Measurements from ENCODE around the gene MED13.

Gene MED13

DNA sequence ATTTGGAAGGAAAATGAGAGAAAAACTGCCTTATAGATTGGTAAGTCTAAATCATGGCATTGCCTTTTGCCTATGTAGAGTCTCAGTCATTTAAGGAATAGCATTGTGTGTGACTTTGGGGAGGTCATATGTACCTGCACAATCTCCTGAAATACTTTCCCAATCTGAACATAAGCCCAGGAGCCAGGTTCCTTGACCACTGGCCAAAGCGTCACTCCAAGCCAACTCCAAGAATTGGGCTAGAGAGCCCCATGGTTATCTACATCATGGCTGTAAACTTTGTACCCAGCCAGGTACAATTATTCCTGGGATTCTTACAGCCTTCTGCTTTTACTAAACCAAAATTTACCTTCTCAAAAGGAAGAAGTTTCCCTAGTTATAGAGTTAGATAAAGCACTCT lies 40.8 kb upstream of the MED13 start:
- Histone ChIP-seq H3K27me3 (replicated peaks in 2 of 5; ENCODE audit: control insufficient read depth in 4 of 5, insufficient read depth in 5 of 5, low read length in 4 of 5) (no peaks in the 10 kb centered on the region), H3K4me3 (ENCODE audit: control insufficient read depth in 1 of 7, extremely low read depth in 1 of 7, insufficient read depth in 4 of 7, low read depth in 2 of 7, low read length in 6 of 7) (no peak overlapping the region), H3K36me3 (ENCODE audit: control insufficient read depth in 4 of 4, insufficient read depth in 4 of 4, low read length in 3 of 4) (no peaks in the 10 kb centered on the region), H3K4me1 (ENCODE audit: control extremely low read depth in 1 of 4, control insufficient read depth in 4 of 4, insufficient read depth in 4 of 4, low read length in 3 of 4) (no peaks in the 10 kb centered on the region), H3K9me3 (ENCODE audit: control extremely low read depth in 1 of 5, control insufficient read depth in 4 of 5, insufficient read depth in 2 of 5, low read depth in 1 of 5, low read length in 4 of 5) (no peaks in the 10 kb centered on the region), H3K27ac (ENCODE audit: insufficient read depth in 1 of 2, low read depth in 1 of 2, low read length in 2 of 2, poor library complexity in 1 of 2, severe bottlenecking in 2 of 2) (no peak overlapping the region)
- no CpG with 5 or more reads among the region's 1 CpG for WGBS (ENCODE audit: insufficient coverage)
- no peak for DNase-seq
- POLR2A ChIA-PET: interaction anchor here (0.6 to 0.9 kb wide), 2 partner anchors 12 to 13 kb away, joined by 3 read pairs; no protein-coding TSS in a partner anchor
- CTCF ChIA-PET: interaction anchor here (0.6 kb wide), 1 partner anchor 12 kb away, joined by 3 read pairs; no protein-coding TSS in a partner anchor

- Histone ChIP-seq H3K27me3 (replicated peaks in 2 of 5; ENCODE audit: control insufficient read depth in 4 of 5, insufficient read depth in 5 of 5, low read length in 4 of 5) (no peaks in the 10 kb centered on the region), H3K36me3 (ENCODE audit: control insufficient read depth in 4 of 4, insufficient read depth in 4 of 4, low read length in 3 of 4) (no peaks in the 10 kb centered on the region), H3K4me1 (ENCODE audit: control extremely low read depth in 1 of 4, control insufficient read depth in 4 of 4, insufficient read depth in 4 of 4, low read length in 3 of 4) (no peaks in the 10 kb centered on the region), H3K9me3 (ENCODE audit: control extremely low read depth in 1 of 5, control insufficient read depth in 4 of 5, insufficient read depth in 2 of 5, low read depth in 1 of 5, low read length in 4 of 5) (no peaks in the 10 kb centered on the region), H3K4me3 (ENCODE audit: control insufficient read depth in 1 of 7, extremely low read depth in 1 of 7, insufficient read depth in 4 of 7, low read depth in 2 of 7, low read length in 6 of 7) (no peak overlapping the region), H3K27ac (ENCODE audit: insufficient read depth in 1 of 2, low read depth in 1 of 2, low read length in 2 of 2, poor library complexity in 1 of 2, severe bottlenecking in 2 of 2) (no peak overlapping the region)
- no CpG with 5 or more reads among the region's 3 CpGs for WGBS (ENCODE audit: insufficient coverage)
- ChIA-PET CTCF (interaction anchor here (0.6 kb wide), 1 partner anchor 13 kb away, joined by 3 read pairs; no protein-coding TSS in a partner anchor), POLR2A (no interaction called here)
- DNase-seq: no peak
These were observed 40.3 kb upstream of the MED13 start for GRCh38 chr17:62105357-62105756.

- Histone ChIP-seq H3K27ac (ENCODE audit: insufficient read depth in 1 of 2, low read depth in 1 of 2, low read length in 2 of 2, poor library complexity in 1 of 2, severe bottlenecking in 2 of 2) (no peak overlapping the region), H3K4me1 (ENCODE audit: control extremely low read depth in 1 of 4, control insufficient read depth in 4 of 4, insufficient read depth in 4 of 4, low read length in 3 of 4) (no peaks in the 10 kb centered on the region), H3K36me3 (ENCODE audit: control insufficient read depth in 4 of 4, insufficient read depth in 4 of 4, low read length in 3 of 4) (no peaks in the 10 kb centered on the region), H3K27me3 (replicated peaks in 2 of 5; ENCODE audit: control insufficient read depth in 4 of 5, insufficient read depth in 5 of 5, low read length in 4 of 5) (no peaks in the 10 kb centered on the region), H3K9me3 (ENCODE audit: control extremely low read depth in 1 of 5, control insufficient read depth in 4 of 5, insufficient read depth in 2 of 5, low read depth in 1 of 5, low read length in 4 of 5) (no peaks in the 10 kb centered on the region), H3K4me3 (ENCODE audit: control insufficient read depth in 1 of 7, extremely low read depth in 1 of 7, insufficient read depth in 4 of 7, low read depth in 2 of 7, low read length in 6 of 7) (no peak overlapping the region)
- 100% methylated on average over 2 of the region's 4 CpGs for WGBS (ENCODE audit: insufficient coverage)
- POLR2A ChIA-PET: no interaction called here
- no peak for DNase-seq
- CTCF ChIA-PET: interaction anchor here (0.6 to 1.4 kb wide), 2 partner anchors 10 to 20 kb away, joined by 3 read pairs; no protein-coding TSS in a partner anchor
These were observed 36.4 kb upstream of the MED13 start for GRCh38 chr17:62101515-62101914.

- Histone ChIP-seq H3K36me3 (ENCODE audit: control insufficient read depth in 4 of 4, insufficient read depth in 4 of 4, low read length in 3 of 4) (no peaks in the 10 kb centered on the region), H3K27me3 (replicated peaks in 2 of 5; ENCODE audit: control insufficient read depth in 4 of 5, insufficient read depth in 5 of 5, low read length in 4 of 5) (no peaks in the 10 kb centered on the region), H3K27ac (ENCODE audit: insufficient read depth in 1 of 2, low read depth in 1 of 2, low read length in 2 of 2, poor library complexity in 1 of 2, severe bottlenecking in 2 of 2) (no peak overlapping the region), H3K4me3 (ENCODE audit: control insufficient read depth in 1 of 7, extremely low read depth in 1 of 7, insufficient read depth in 4 of 7, low read depth in 2 of 7, low read length in 6 of 7) (no peak overlapping the region), H3K9me3 (ENCODE audit: control extremely low read depth in 1 of 5, control insufficient read depth in 4 of 5, insufficient read depth in 2 of 5, low read depth in 1 of 5, low read length in 4 of 5) (no peaks in the 10 kb centered on the region), H3K4me1 (ENCODE audit: control extremely low read depth in 1 of 4, control insufficient read depth in 4 of 4, insufficient read depth in 4 of 4, low read length in 3 of 4) (no peaks in the 10 kb centered on the region)
- POLR2A ChIA-PET: no interaction called here
- CTCF ChIA-PET: interaction anchor here (0.6 to 1.4 kb wide), 2 partner anchors 10 to 21 kb away, joined by 3 read pairs; no protein-coding TSS in a partner anchor
- no peak for DNase-seq
These were observed 36.0 kb upstream of the MED13 start for GRCh38 chr17:62101090-62101489.

DNA sequence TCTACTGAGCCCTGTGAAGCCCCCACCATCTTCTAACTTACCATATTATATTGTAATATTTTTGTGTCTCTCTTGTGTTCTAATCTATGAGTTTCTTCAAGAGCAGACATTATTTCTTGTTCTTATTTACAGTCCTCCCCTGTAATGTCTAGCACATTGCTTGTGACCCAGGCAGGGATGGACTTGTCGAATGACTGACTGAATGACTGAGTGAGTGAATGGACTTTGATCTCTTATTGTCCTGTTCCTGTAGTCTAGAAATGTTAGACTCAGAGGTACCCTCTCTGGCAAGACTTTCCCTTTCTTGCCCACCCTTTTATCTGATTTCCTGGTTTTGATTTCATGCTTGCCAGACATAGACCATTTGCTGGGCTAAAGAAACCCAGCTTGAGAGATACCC lies 35.0 kb upstream of the MED13 start:
- Histone ChIP-seq H3K4me3 (ENCODE audit: control insufficient read depth in 1 of 7, extremely low read depth in 1 of 7, insufficient read depth in 4 of 7, low read depth in 2 of 7, low read length in 6 of 7) (no peak overlapping the region), H3K4me1 (ENCODE audit: control extremely low read depth in 1 of 4, control insufficient read depth in 4 of 4, insufficient read depth in 4 of 4, low read length in 3 of 4) (no peaks in the 10 kb centered on the region), H3K36me3 (ENCODE audit: control insufficient read depth in 4 of 4, insufficient read depth in 4 of 4, low read length in 3 of 4) (no peaks in the 10 kb centered on the region), H3K27me3 (replicated peaks in 2 of 5; ENCODE audit: control insufficient read depth in 4 of 5, insufficient read depth in 5 of 5, low read length in 4 of 5) (no peaks in the 10 kb centered on the region), H3K27ac (ENCODE audit: insufficient read depth in 1 of 2, low read depth in 1 of 2, low read length in 2 of 2, poor library complexity in 1 of 2, severe bottlenecking in 2 of 2) (no peak overlapping the region), H3K9me3 (ENCODE audit: control extremely low read depth in 1 of 5, control insufficient read depth in 4 of 5, insufficient read depth in 2 of 5, low read depth in 1 of 5, low read length in 4 of 5) (no peaks in the 10 kb centered on the region)
- POLR2A ChIA-PET: no interaction called here
- CTCF ChIA-PET: interaction anchor here (1.4 kb wide), 1 partner anchor 11 kb away, joined by 3 read pairs; no protein-coding TSS in a partner anchor
- no peak for DNase-seq
- WGBS (ENCODE audit: insufficient coverage): no CpG with 5 or more reads among the region's 1 CpG

DNA sequence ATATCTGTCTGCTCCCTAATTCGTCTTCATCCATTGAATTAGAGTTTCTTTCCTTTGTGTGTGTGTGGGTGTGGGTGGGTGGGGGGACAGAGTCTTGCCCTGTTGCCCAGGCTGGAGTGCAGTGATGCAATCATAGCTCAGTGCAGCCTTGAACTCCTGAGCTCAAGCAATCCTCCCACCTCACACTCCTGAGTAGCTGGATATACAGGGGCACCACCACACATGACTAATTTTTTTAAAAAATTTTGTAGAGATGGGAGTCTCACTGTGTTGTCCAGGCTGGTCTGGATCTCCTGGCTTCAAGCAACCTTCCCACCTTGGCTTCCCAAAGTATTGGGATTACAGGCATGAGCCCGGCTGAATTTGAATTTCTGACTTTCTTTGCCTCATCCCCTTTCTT lies 34.5 kb upstream of the MED13 start:
- no peak for DNase-seq
- Histone ChIP-seq H3K4me1 (ENCODE audit: control extremely low read depth in 1 of 4, control insufficient read depth in 4 of 4, insufficient read depth in 4 of 4, low read length in 3 of 4) (no peaks in the 10 kb centered on the region), H3K36me3 (ENCODE audit: control insufficient read depth in 4 of 4, insufficient read depth in 4 of 4, low read length in 3 of 4) (no peaks in the 10 kb centered on the region), H3K27ac (ENCODE audit: insufficient read depth in 1 of 2, low read depth in 1 of 2, low read length in 2 of 2, poor library complexity in 1 of 2, severe bottlenecking in 2 of 2) (no peak overlapping the region), H3K9me3 (ENCODE audit: control extremely low read depth in 1 of 5, control insufficient read depth in 4 of 5, insufficient read depth in 2 of 5, low read depth in 1 of 5, low read length in 4 of 5) (no peaks in the 10 kb centered on the region), H3K4me3 (ENCODE audit: control insufficient read depth in 1 of 7, extremely low read depth in 1 of 7, insufficient read depth in 4 of 7, low read depth in 2 of 7, low read length in 6 of 7) (no peak overlapping the region), H3K27me3 (replicated peaks in 2 of 5; ENCODE audit: control insufficient read depth in 4 of 5, insufficient read depth in 5 of 5, low read length in 4 of 5) (no peaks in the 10 kb centered on the region)
- no CpG with 5 or more reads among the region's 2 CpGs for WGBS (ENCODE audit: insufficient coverage)
- ChIA-PET CTCF (interaction anchor here (1.1 to 2.6 kb wide), 2 partner anchors 10 to 33 kb away, joined by 3 to 6 read pairs; no protein-coding TSS in a partner anchor), POLR2A (no interaction called here)

DNA sequence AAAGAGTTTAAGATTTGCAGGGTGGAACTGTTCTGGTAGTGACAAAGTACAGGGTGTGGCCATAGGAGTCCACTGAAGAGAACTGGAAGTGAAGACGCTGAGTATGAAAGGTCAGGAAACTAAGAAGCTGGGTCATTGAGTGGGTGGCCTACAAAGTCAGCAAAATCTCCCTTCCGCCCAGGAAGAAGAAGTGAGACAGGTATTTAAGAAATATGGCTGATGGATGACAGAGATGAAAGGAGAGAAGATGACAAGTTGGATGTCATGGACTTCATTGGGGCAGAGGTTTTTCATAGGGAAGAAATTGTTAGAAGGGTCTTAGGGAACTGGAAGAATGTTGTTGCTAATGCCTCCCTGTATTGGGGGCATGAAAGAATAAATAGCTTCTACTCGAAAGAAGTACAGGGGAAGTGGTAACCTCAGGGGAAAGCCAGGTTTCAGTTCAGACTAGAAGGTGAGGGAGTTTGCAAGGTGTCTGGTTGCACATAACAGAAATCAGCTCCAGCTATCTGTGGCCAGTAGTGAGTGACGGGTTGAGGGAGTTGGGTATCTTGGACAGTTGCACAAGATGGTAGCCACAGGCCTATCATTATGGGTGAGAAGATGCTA lies 33.6 kb upstream of the MED13 start:
- CTCF ChIA-PET: interaction anchor here (1.1 to 2.6 kb wide), 2 partner anchors 11 to 33 kb away, joined by 3 to 6 read pairs; no protein-coding TSS in a partner anchor
- H3K27me3 ChIP-seq (replicated peaks in 2 of 5; ENCODE audit: control insufficient read depth in 4 of 5, insufficient read depth in 5 of 5, low read length in 4 of 5): no peaks in the 10 kb centered on the region
- DNase-seq: no peak
- no peak overlapping the region for H3K27ac ChIP-seq (ENCODE audit: insufficient read depth in 1 of 2, low read depth in 1 of 2, low read length in 2 of 2, poor library complexity in 1 of 2, severe bottlenecking in 2 of 2)
- no peaks in the 10 kb centered on the region for H3K36me3 ChIP-seq (ENCODE audit: control insufficient read depth in 4 of 4, insufficient read depth in 4 of 4, low read length in 3 of 4)
- POLR2A ChIA-PET: no interaction called here
- H3K9me3 ChIP-seq (ENCODE audit: control extremely low read depth in 1 of 5, control insufficient read depth in 4 of 5, insufficient read depth in 2 of 5, low read depth in 1 of 5, low read length in 4 of 5): no peaks in the 10 kb centered on the region
- H3K4me3 ChIP-seq (ENCODE audit: control insufficient read depth in 1 of 7, extremely low read depth in 1 of 7, insufficient read depth in 4 of 7, low read depth in 2 of 7, low read length in 6 of 7): no peak overlapping the region
- WGBS (ENCODE audit: insufficient coverage): 95% methylated on average over 4 of the region's 4 CpGs
- H3K4me1 ChIP-seq (ENCODE audit: control extremely low read depth in 1 of 4, control insufficient read depth in 4 of 4, insufficient read depth in 4 of 4, low read length in 3 of 4): no peaks in the 10 kb centered on the region
